HepG2 (cell line): ENCODE results near the gene DPP6. TPM values are rescaled to one million over a fixed set of nuclear protein-coding genes. Genes with fewer than 3 reads are reported as not detected.

Experiments used
- ATAC-seq: fragments of 200-7000 bp; cut with Tn5 transposase; 3 replicates; pipeline ENCODE4 v1.9.1; 2020; ENCODE audit warnings: mild to moderate bottlenecking, moderate library complexity
- BruUV-seq: library from RNA; stranded (reverse); fragments of 400-500 nt; replicated peaks from 2 replicates; lab custom pipeline; 2021; lab: Mats Ljungman, UMichigan
- CTCF ChIA-PET: fragments of 300-600 bp; formaldehyde crosslinking; extraction: SDS; loops from one replicate; lab custom pipeline; 2021; ENCODE audit warnings: low total read pairs, inconsistent platforms, low intra/inter-chr PET ratio; lab: Yijun Ruan, JAX
- POLR2A ChIA-PET: fragments of 350-600 bp; sonication (Branson Sonifier 250); formaldehyde crosslinking; loops from one replicate; lab custom pipeline; 2020; ENCODE audit warnings: antibody characterized with exemption, inconsistent platforms; lab: Yijun Ruan, JAX
- DNase-seq: peaks from one replicate; pipeline ENCODE4 v3.0.0-alpha.2; 2015; ENCODE audit warnings: low spot score
- FAIRE-seq: peaks from 3 replicates; lab custom pipeline; 2011; peaks lifted over from hg19 to GRCh38; lab: Jason Lieb, UNC
- H2AFZ ChIP-seq: one replicate; pipeline ENCODE4 v1.6.1; 2011; ENCODE audit warnings: low read length, inconsistent platforms
- H3K27ac ChIP-seq: fragments of 300-600 bp; 3 replicates; pipeline ENCODE4 v1.8.0; 2011; ENCODE audit warnings: mixed run types, mild to moderate bottlenecking, mixed read lengths, low read length, inconsistent platforms; ENCODE audit not compliant: insufficient read depth; ENCODE audit errors: extremely low read length
- H3K27me3 ChIP-seq, 2 experiments: fragments of 200-600 bp in 1 of 2; 2 replicates in 1 of 2; 3 replicates in 1 of 2; pipeline versions ENCODE4 v1.6.0 to v1.8.0; 2011; ENCODE audit warnings: low read length in 2 of 2, mild to moderate bottlenecking in 2 of 2, moderate library complexity in 2 of 2, inconsistent platforms in 1 of 2; ENCODE audit not compliant: insufficient read depth in 2 of 2, control insufficient read depth in 1 of 2
- H3K36me3 ChIP-seq, 2 experiments: fragments of 200-600 bp in 1 of 2; replicated peaks in 1 of 2; 2 replicates in 1 of 2; 3 replicates in 1 of 2; pipeline versions ENCODE4 v1.5.1 to v1.8.0; 2011; ENCODE audit warnings: low read length in 2 of 2, inconsistent platforms in 1 of 2; ENCODE audit not compliant: insufficient read depth in 2 of 2, control insufficient read depth in 1 of 2
- H3K4me1 ChIP-seq: 2 replicates; pipeline ENCODE4 v1.5.1; 2012; ENCODE audit warnings: low read length, inconsistent platforms; ENCODE audit not compliant: insufficient read depth
- H3K4me2 ChIP-seq: 2 replicates; pipeline ENCODE4 v1.6.0; 2011; ENCODE audit warnings: low read depth, low read length, inconsistent platforms
- H3K4me3 ChIP-seq, 3 experiments: fragments of 200-600 bp in 1 of 3; sonication (generic), shearing (Covaris generic) in 1 of 3; replicated peaks in 1 of 3; 2 replicates each; pipeline ENCODE4 v1.5.1; 2011 to 2016; ENCODE audit warnings: low read length in 3 of 3, inconsistent platforms in 2 of 3, low read depth in 2 of 3, mild to moderate bottlenecking in 2 of 3, control low read depth in 1 of 3, mixed read lengths in 1 of 3; ENCODE audit not compliant: insufficient read depth in 1 of 3
- H3K79me2 ChIP-seq: one replicate; pipeline ENCODE4 v1.6.1; 2011; ENCODE audit warnings: low read length, inconsistent platforms; ENCODE audit not compliant: insufficient read depth
- H3K9ac ChIP-seq: 2 replicates; pipeline ENCODE4 v1.6.0; 2011; ENCODE audit warnings: mild to moderate bottlenecking, low read depth, low read length, inconsistent platforms; ENCODE audit not compliant: insufficient read depth
- H3K9me3 ChIP-seq: 2 replicates; pipeline ENCODE4 v1.5.1; 2012; ENCODE audit warnings: mild to moderate bottlenecking, low read length
- H4K20me1 ChIP-seq: 2 replicates; pipeline ENCODE4 v1.6.0; 2011; ENCODE audit warnings: inconsistent platforms, mild to moderate bottlenecking, low read length, moderate library complexity; ENCODE audit not compliant: insufficient read depth
- MBNL3 ChIP-seq: fragments of 250-450 bp; sonication (Bioruptor Pico); conservative IDR thresholded peaks from 2 replicates; pipeline ENCODE4 v1.8.0; 2022; ENCODE audit warnings: mild to moderate bottlenecking, inconsistent platforms
- MED8 ChIP-seq: sonication (generic); formaldehyde crosslinking; IDR thresholded peaks from 2 replicates; pipeline ENCODE4 v1.8.1; 2023; ENCODE audit warnings: mild to moderate bottlenecking, missing genetic modification reagents; ENCODE audit not compliant: insufficient replicate concordance
- NBN ChIP-seq: fragments of 450-650 bp; conservative IDR thresholded peaks from 2 replicates; pipeline ENCODE4 v1.6.1; 2017
- PBX3 ChIP-seq: sonication (generic); formaldehyde crosslinking; IDR thresholded peaks from 2 replicates; pipeline ENCODE4 v1.8.1; 2023; ENCODE audit warnings: missing genetic modification reagents, inconsistent platforms, borderline replicate concordance
- TMF1 ChIP-seq: sonication (generic); formaldehyde crosslinking; IDR thresholded peaks from 2 replicates; pipeline ENCODE4 v1.8.1; 2022; ENCODE audit warnings: low read depth, missing genetic modification reagents
- ZFYVE20 ChIP-seq: sonication (generic); formaldehyde crosslinking; IDR thresholded peaks from 2 replicates; pipeline ENCODE4 v1.8.0; 2023; ENCODE audit warnings: low read depth, mild to moderate bottlenecking, moderate library complexity, missing genetic modification reagents, borderline replicate concordance
- ZMYM4 ChIP-seq: sonication (generic); formaldehyde crosslinking; IDR thresholded peaks from 2 replicates; pipeline ENCODE4 v1.8.1; 2023; ENCODE audit warnings: mild to moderate bottlenecking, missing genetic modification reagents
- ZNF101 ChIP-seq: sonication (generic); formaldehyde crosslinking; IDR thresholded peaks from 2 replicates; pipeline ENCODE4 v1.4.0; 2020; ENCODE audit warnings: mild to moderate bottlenecking, low read depth, missing genetic modification reagents, borderline replicate concordance
- ZNF670 ChIP-seq: sonication (generic); formaldehyde crosslinking; IDR thresholded peaks from 2 replicates; pipeline ENCODE4 v1.8.0; 2022; ENCODE audit warnings: mild to moderate bottlenecking, missing genetic modification reagents, borderline replicate concordance
- WGBS: methylation state at CpG from one replicate; pipeline ENCODE4 v1.1.6; 2017; ENCODE audit warnings: low lambda C conversion rate; 5-methylcytosine and 5-hydroxymethylcytosine counted together
- in situ Hi-C: cut with HindIII; loops from 2 replicates; pipeline ENCODE4 v1.10.0; 2017; ENCODE audit warnings: low pct_unique_long_range_greater_than_20kb; ENCODE audit not compliant: extremely low pct_ligation_motif_present
- intact Hi-C: fragments of 100-400 bp; cut with micrococcal nuclease; formaldehyde crosslinking; loops from one replicate; pipeline ENCODE4 v1.10.0; 2022; ENCODE audit not compliant: unreplicated experiment
- polyA plus RNA-seq, 8 experiments: library from polyadenylated mRNA; depleted of rRNA in 3 of 8; stranded (reverse) in 7 of 8; unstranded in 1 of 8; fragments of >200 nt; fragmentation: Illumina TruSeq in 4 of 8; extraction: Trizol in 4 of 8; gene quantifications; 2 replicates each; pipeline versions ENCODE4 v1.2.1 to v1.2.3, GENCODE V29; 2011 to 2016; ENCODE audit warnings: low read depth in 4 of 8, missing spikeins in 1 of 8, mixed read lengths in 1 of 8; ENCODE audit not compliant: insufficient read depth in 1 of 8
- total RNA-seq, 5 experiments: library from RNA; depleted of rRNA; stranded (reverse); fragments of >200 nt; fragmentation: Illumina TruSeq; extraction: Trizol; gene quantifications; 2 replicates each; pipeline ENCODE4 v1.2.3, GENCODE V29; 2016; ENCODE audit warnings: low read depth in 1 of 5
- TF ChIP-seq, protein P1 (sequence below), 2 experiments: sonication (generic) in 1 of 2; formaldehyde crosslinking in 1 of 2; IDR thresholded peaks; 2 replicates each; pipeline versions ENCODE4 v1.6.1 to v1.9.0; 2014 to 2022; ENCODE audit warnings: antibody characterized with exemption in 1 of 2, borderline replicate concordance in 1 of 2, inconsistent platforms in 1 of 2, low read depth in 1 of 2, missing genetic modification reagents in 1 of 2

The DPP6 gene
- total and polyA plus RNA-seq, 2 of the 13 experiments (the other 11 are each of a cell fraction or from before 2014, with no cell fraction given): not detected

- H3K27me3 ChIP-seq: no peaks in the 10 kb centered on the region; a peak in 1 of 5 replicates
- no peak overlapping the region for H3K9ac ChIP-seq
- TF ChIP-seq ZNF101 (CRISPR knock-in tag) (no peak), MBNL3 (CRISPR knock-in tag) (no peak), MED8 (CRISPR knock-in tag) (no peak), TMF1 (CRISPR knock-in tag) (no peak), ZMYM4 (CRISPR knock-in tag) (no peak), ZNF670 (CRISPR knock-in tag) (no peak), NBN (no peak), PBX3 (no peak), ZFYVE20 (CRISPR knock-in tag) (no peak)
- TF ChIP-seq, protein P1, sequence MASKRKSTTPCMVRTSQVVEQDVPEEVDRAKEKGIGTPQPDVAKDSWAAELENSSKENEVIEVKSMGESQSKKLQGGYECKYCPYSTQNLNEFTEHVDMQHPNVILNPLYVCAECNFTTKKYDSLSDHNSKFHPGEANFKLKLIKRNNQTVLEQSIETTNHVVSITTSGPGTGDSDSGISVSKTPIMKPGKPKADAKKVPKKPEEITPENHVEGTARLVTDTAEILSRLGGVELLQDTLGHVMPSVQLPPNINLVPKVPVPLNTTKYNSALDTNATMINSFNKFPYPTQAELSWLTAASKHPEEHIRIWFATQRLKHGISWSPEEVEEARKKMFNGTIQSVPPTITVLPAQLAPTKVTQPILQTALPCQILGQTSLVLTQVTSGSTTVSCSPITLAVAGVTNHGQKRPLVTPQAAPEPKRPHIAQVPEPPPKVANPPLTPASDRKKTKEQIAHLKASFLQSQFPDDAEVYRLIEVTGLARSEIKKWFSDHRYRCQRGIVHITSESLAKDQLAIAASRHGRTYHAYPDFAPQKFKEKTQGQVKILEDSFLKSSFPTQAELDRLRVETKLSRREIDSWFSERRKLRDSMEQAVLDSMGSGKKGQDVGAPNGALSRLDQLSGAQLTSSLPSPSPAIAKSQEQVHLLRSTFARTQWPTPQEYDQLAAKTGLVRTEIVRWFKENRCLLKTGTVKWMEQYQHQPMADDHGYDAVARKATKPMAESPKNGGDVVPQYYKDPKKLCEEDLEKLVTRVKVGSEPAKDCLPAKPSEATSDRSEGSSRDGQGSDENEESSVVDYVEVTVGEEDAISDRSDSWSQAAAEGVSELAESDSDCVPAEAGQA (IDR thresholded peaks at IDR 0.05; ENCODE audit: low read depth): no peak
- TF ChIP-seq, protein P1 (CRISPR knock-in tag; IDR thresholded peaks at IDR 0.05; ENCODE audit: borderline replicate concordance): no peak
- no peak overlapping the region for H3K27ac ChIP-seq
- ChIA-PET CTCF (no interaction called here), POLR2A (no interaction called here)
- H3K79me2 ChIP-seq: no peaks in the 10 kb centered on the region
- no peaks in the 10 kb centered on the region for H3K36me3 ChIP-seq
- DNase-seq (no peak), ATAC-seq (no peak), FAIRE-seq (no peak)
- no peak overlapping the region for H2AFZ ChIP-seq
- BruUV-seq: no TSS peak
- H3K4me1 ChIP-seq: no peaks in the 10 kb centered on the region
- intact Hi-C loops (no loop called here), in situ Hi-C loops (no loop called here)
- no peak overlapping the region for H3K4me3 ChIP-seq
- H3K4me2 ChIP-seq: no peak overlapping the region
- H4K20me1 ChIP-seq: no peaks in the 10 kb centered on the region
- H3K9me3 ChIP-seq: peaks cover 11% of the 10 kb centered on the region; the same call in 1 of the 2 replicates
- WGBS: 66% methylated on average over 7 of the region's 7 CpGs
Measured at GRCh38 chr7:154576604-154577003, 524.4 kb downstream of the DPP6 start.
